LHCN-M2 (cell line): ENCODE data around the gene DNAJC11. TPM values are rescaled to one million over a fixed set of nuclear protein-coding genes. Genes with fewer than 3 reads are reported as not detected.
"Not testable (repeated sequence)": the region's sequence is repeated elsewhere in the genome, so short reads cannot be mapped to it uniquely, and the experiment has no call there.

ENCODE experiments used
- DNase-seq: peaks from one replicate; pipeline ENCODE4 v3.0.0-alpha.2; 2012; ENCODE audit warnings: low read depth
- total RNA-seq: library from RNA; depleted of rRNA; stranded (reverse); fragments of >200 nt; gene quantifications from 2 replicates; pipeline ENCODE4 v1.2.3, GENCODE V29; 2014

Gene DNAJC11
- total RNA-seq, 1 experiment from 2014 or later: 35.8 TPM

DNA sequence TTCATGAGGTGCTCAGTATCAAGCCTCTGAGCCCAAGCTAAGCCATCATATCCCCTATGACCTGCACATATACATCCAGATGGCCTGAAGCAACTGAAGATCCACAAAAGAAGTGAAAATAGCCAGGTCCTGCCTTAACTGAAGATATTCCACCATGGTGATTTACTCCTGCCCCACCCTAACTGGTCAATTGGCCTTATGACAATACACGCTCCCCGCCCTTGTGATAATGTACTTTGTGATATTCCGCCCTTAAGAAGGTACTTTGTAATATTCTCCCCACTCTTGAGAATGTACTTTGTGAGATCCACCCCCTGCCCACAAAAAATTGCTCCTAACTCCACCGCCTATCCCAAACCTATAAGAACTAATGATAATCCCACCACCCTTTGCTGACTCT lies 1.7 kb downstream of the DNAJC11 start:
- not testable (repeated sequence) for DNase-seq

- no peak for DNase-seq
Measured at GRCh38 chr1:6695868-6696267, 5.7 kb downstream of the DNAJC11 start.

DNA sequence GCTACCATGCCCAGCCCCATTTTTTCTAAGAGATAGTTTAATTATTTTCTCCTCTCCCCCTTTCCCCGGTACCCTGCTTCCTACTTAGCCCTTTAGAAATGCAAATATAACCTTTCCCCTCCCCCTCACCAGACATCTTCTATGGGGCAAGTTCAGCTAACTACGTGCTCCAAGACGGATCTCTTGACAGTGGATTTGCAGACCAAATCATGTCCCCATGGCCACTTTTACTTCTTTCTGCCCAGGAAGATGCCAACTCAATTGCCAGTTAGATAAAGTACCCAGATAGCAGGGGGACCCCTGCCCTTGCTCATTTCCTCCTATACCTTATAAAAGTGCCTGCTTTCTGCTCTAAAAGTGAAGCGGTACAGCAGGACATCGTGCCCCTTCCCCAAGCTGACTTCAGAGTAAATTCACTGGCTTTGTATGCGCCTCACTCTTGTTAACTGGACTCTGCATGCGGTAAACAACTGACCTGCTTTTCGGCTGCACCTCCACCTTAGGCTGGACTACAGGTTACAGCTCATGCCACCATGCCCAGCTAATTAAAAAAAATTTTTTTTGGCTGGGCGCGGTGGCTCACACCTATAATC lies 7.4 kb downstream of the DNAJC11 start:
- no peak for DNase-seq

- DNase-seq: no peak
Measured at GRCh38 chr1:6692956-6693355, 8.7 kb downstream of the DNAJC11 start.

- no peak for DNase-seq
Measured at GRCh38 chr1:6691507-6691906, 10.1 kb downstream of the DNAJC11 start.

- no peak for DNase-seq
Measured at GRCh38 chr1:6690186-6690585, 11.4 kb downstream of the DNAJC11 start.

DNA sequence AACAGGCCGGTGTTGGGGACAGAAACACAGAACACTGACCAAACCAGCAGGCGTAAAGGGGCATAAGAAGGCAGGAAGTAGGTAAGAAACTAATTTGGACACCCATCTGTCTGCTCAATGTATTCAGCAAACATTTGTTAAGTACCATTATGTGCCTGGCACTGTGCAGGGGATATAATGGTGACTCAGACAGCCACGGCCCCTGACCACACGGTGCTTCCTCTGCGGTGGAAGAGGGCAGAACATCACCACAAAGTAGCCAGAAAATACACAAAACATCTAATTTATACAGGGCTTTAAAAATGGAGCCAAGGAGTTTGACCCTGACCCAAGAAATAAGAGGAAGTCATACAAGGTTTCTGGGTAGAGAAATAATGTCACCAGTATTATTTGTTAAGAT lies 12.9 kb downstream of the DNAJC11 start:
- no peak for DNase-seq

GRCh38 chr1:6688001-6688400 lies 13.6 kb downstream of the DNAJC11 start:
- DNase-seq: no peak

- DNase-seq: no peak
Measured at GRCh38 chr1:6686294-6686693, 15.3 kb downstream of the DNAJC11 start.

- no peak for DNase-seq
Measured at GRCh38 chr1:6685381-6685780, 16.2 kb downstream of the DNAJC11 start.

DNA sequence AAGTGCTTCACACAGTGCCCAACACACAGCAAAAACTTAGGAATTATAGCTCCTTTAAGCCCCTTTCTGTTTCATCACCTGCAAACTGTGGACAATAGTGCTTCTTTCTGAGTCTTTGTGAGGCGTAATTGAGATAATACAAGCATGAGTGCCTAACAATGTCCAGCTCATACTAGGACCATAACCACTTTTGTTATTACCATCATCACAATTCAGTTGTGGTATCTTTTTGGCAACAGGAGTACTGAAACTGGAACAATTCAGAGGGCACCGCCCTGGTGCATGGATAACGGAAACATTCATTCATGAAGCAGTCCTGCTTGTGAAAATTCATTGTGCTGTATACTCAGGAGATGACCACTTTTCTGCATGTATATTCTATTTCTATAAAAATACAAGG lies 18.2 kb downstream of the DNAJC11 start:
- DNase-seq: no peak

- DNase-seq: no peak
Measured at GRCh38 chr1:6675941-6676340, 25.7 kb downstream of the DNAJC11 start.

DNA sequence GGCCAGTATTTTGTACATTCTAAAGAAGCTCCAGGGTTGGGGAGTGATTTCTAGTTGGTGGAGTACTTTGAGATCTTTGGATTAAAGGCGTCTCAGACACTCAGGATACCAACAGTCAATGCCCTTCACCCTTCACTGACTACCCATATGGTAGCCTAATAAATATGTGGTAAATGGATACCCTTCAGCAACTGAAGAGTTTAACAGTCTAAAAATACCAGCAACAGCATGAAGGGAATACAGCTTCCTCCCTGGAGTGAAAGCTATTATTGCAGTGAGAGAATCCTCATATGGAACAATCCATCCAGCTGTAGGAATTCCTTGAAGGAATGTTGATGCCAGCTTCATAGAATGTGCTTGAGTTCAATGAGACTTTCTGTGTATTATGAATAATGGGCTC lies 26.8 kb downstream of the DNAJC11 start:
- DNase-seq: no peak

DNA sequence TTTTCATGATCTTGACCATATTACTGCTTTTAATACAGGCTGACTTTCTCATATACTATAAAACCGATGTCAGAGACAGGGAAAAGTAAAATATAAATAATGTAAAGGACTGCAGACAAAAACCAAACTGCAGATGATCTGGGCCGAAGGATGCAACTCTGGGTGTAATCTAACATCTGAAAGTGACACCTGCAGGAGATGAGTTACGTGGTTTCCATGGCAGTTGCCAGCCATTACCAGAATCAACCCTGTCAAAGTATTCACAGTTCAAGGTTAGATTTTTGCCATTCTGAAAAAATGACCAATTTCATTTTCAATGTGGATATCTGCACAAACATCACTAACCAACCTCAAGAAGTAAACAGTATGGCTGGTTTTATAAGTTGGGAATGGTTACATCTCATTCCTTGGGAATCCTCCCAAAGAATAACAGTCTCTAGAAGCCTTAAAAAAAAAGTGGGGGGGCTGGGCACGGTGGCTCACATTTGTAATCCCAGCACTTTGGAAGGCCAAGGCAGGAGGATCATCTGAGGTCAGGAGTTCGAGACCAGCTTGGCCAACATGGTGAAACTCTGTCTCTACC lies 27.7 kb downstream of the DNAJC11 start:
- no peak for DNase-seq

GRCh38 chr1:6672558-6672957 lies 29.1 kb downstream of the DNAJC11 start:
- no peak for DNase-seq

DNA sequence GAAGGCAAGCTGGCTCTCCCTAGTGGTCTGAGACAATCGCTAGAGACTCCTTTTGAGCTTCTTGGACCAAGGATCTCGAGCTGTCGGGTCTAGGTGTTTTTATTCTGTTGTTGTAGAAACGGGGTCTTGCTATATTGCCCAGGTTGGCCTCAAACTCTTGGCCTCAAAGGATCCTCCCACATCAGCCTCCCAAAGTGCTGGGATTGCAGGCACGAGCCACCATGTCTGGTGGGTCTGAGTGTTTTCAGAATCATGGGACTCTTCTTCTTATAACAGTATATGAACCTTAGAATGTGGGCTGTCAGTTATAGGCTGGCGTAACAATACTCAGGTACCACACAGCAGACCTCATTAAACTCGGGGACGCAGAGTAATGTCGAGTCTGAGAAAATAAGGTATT lies 33.1 kb downstream of the DNAJC11 start:
- no peak for DNase-seq

DNA sequence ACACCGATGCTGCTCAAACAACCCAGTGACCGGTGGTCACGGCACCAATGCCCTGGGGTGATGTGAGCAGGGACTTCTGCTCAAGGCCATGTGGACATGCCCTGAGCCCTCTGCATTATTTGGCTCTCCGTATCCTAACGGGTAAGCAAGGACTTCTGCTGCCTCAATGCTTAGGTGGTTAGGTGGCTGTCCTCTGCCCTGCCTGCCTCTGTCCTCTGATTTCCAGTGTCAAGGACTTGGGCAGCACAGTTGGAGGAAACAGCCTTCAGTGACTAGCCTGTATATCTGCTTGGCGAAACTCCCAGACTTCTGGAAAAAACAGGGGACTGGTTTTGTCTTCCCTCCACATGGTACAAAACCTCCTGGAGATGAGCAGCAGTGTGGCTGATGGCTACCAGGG lies 34.5 kb downstream of the DNAJC11 start:
- no peak for DNase-seq

GRCh38 chr1:6666696-6667095 lies 34.9 kb downstream of the DNAJC11 start:
- no peak for DNase-seq

GRCh38 chr1:6662468-6662867 lies 39.1 kb downstream of the DNAJC11 start:
- not testable (repeated sequence) for DNase-seq

DNA sequence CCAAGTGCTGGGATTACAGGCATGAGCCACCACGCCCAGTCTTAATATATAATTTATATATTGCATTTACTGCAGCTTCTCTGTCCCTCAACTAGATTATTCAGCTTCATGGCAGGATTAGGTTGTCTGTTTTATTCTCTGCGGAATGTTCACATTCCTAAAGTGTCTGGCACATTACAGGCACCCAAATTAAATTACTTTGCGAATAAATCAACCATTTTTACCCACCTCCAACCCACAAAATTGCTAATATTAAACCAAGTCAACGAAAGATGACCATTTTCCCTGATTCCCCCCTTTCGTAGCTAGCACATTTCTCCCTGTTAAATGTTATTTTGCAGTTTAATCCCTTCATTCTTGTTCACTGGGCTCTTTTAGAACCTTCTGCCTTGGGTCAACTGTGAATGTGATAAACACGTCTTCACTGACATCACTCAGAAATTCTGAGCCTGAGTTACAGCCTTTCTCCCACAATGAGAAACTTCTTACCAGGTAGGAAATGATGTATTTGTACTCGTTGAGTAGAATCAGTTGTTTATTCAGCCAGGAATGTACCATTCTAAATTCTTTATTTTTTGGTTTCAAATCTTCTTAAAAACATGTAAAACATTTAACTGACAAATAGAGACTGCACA lies 41.1 kb downstream of the DNAJC11 start:
- DNase-seq: no peak

GRCh38 chr1:6658359-6659060 lies 43.1 kb downstream of the DNAJC11 start:
- DNase-seq: no peak

GRCh38 chr1:6657138-6657537 lies 44.5 kb downstream of the DNAJC11 start:
- DNase-seq: no peak
